Smooth muscle cell (in vitro differentiated cells): Measurements from ENCODE around the gene NRXN2. TPM values are rescaled to one million over a fixed set of nuclear protein-coding genes. Genes with fewer than 3 reads are reported as not detected.

Source experiments
- DNase-seq: peaks from one replicate; lab custom pipeline; 2025; ENCODE audit not compliant: unreplicated experiment; lab: John Stamatoyannopoulos, UW
- H2AFZ ChIP-seq: fragments of 200-600 bp; sonication (generic); 2 replicates; pipeline ENCODE4 v1.6.0; 2016; ENCODE audit warnings: antibody characterized with exemption, low read depth, mild to moderate bottlenecking
- H3F3A ChIP-seq: fragments of 200-600 bp; sonication (generic); 2 replicates; pipeline ENCODE4 v1.6.0; 2017; ENCODE audit warnings: antibody characterized with exemption, low read depth
- H3K27ac ChIP-seq: fragments of 200-600 bp; sonication (generic); 2 replicates; pipeline ENCODE4 v1.5.1; 2016; ENCODE audit warnings: low read depth, mild to moderate bottlenecking
- H3K27me3 ChIP-seq: fragments of 200-600 bp; sonication (generic); 2 replicates; pipeline ENCODE4 v1.6.1; 2016; ENCODE audit warnings: low read depth, mild to moderate bottlenecking
- H3K36me3 ChIP-seq: fragments of 200-600 bp; sonication (generic); 2 replicates; pipeline ENCODE4 v1.5.1; 2016; ENCODE audit warnings: low read depth
- H3K4me1 ChIP-seq: fragments of 200-600 bp; sonication (generic); 2 replicates; pipeline ENCODE4 v1.5.1; 2016; ENCODE audit warnings: low read depth
- H3K4me2 ChIP-seq: fragments of 200-600 bp; sonication (generic); 2 replicates; pipeline ENCODE4 v1.6.0; 2016; ENCODE audit warnings: mild to moderate bottlenecking
- H3K4me3 ChIP-seq: fragments of 200-600 bp; sonication (generic); 2 replicates; pipeline ENCODE4 v1.5.1; 2016; ENCODE audit warnings: mild to moderate bottlenecking
- H3K79me2 ChIP-seq: fragments of 200-600 bp; sonication (generic); 2 replicates; pipeline ENCODE4 v1.6.0; 2016; ENCODE audit warnings: low read depth, mild to moderate bottlenecking
- H3K9ac ChIP-seq: fragments of 200-600 bp; sonication (generic); 2 replicates; pipeline ENCODE4 v1.6.0; 2016; ENCODE audit warnings: low read depth
- H3K9me3 ChIP-seq: fragments of 200-600 bp; sonication (generic); replicated peaks from 2 replicates; pipeline ENCODE4 v1.5.1; 2016; ENCODE audit warnings: low read depth
- H4K20me1 ChIP-seq: fragments of 200-600 bp; sonication (generic); 2 replicates; pipeline ENCODE4 v1.6.0; 2016; ENCODE audit warnings: low read depth
- WGBS: methylation state at CpG from one replicate; pipeline ENCODE4 v1.1.7; 2016; ENCODE audit warnings: low lambda C conversion rate; 5-methylcytosine and 5-hydroxymethylcytosine counted together
- polyA plus RNA-seq: library from polyadenylated mRNA; unstranded; fragments of >200 nt; fragmentation: Nextera tagmentation; extraction: Ambion mirVana; gene quantifications from 2 replicates; pipeline ENCODE4 v1.2.1, GENCODE V29; 2016
- total RNA-seq: library from RNA; depleted of rRNA; stranded (reverse); fragments of >200 nt; gene quantifications from 2 replicates; pipeline ENCODE4 v1.2.3, GENCODE V29; 2014
- TF ChIP-seq, protein P1 (sequence below): fragments of 200-600 bp; sonication (generic); IDR thresholded peaks from 2 replicates; pipeline ENCODE4 v1.5.1; 2017; ENCODE audit warnings: borderline replicate concordance, mild to moderate bottlenecking, antibody characterized with exemption; ENCODE audit not compliant: insufficient read depth, poor library complexity, severe bottlenecking

The NRXN2 gene
- total and polyA plus RNA-seq, 2 experiments from 2014 or later, result 1.4 to 1.7 TPM

DNA sequence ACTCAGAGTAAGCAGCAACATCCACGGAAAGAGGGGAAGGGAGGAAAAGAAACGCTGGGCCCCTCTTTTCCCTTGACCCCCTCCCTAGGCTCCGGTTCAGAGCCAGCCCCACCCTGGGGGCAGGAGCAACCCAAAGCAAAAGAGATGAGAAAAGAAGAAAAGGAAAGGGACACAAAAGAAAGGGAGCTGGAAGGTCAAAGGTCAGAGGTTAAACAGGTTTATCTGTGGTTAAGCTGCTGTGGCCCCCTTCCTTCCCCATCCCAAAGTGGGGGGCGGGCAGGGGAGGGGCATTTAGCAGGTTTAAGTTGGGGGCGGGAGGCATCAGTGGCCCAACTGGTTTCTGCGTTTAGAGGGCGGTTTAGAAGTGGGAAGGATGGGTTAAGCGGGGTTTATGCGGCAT is 96.4 kb downstream of the NRXN2 start:
- no peaks in the 10 kb centered on the region for H3K36me3 ChIP-seq
- DNase-seq, result no peak

GRCh38 chr11:64624883-64625481 is 98.0 kb downstream of the NRXN2 start:
- H4K20me1 ChIP-seq, result no peaks in the 10 kb centered on the region
- no peak overlapping the region for H3K27ac ChIP-seq
- no peak overlapping the region for H2AFZ ChIP-seq
- TF ChIP-seq, protein P1, sequence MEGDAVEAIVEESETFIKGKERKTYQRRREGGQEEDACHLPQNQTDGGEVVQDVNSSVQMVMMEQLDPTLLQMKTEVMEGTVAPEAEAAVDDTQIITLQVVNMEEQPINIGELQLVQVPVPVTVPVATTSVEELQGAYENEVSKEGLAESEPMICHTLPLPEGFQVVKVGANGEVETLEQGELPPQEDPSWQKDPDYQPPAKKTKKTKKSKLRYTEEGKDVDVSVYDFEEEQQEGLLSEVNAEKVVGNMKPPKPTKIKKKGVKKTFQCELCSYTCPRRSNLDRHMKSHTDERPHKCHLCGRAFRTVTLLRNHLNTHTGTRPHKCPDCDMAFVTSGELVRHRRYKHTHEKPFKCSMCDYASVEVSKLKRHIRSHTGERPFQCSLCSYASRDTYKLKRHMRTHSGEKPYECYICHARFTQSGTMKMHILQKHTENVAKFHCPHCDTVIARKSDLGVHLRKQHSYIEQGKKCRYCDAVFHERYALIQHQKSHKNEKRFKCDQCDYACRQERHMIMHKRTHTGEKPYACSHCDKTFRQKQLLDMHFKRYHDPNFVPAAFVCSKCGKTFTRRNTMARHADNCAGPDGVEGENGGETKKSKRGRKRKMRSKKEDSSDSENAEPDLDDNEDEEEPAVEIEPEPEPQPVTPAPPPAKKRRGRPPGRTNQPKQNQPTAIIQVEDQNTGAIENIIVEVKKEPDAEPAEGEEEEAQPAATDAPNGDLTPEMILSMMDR, result no peak
- H3K4me2 ChIP-seq, result no peak overlapping the region
- DNase-seq, result no peak
- no peaks in the 10 kb centered on the region for H3K9me3 ChIP-seq
- WGBS, result 93% methylated on average over 4 of the region's 4 CpGs
- H3F3A ChIP-seq, result no peaks in the 10 kb centered on the region
- no peak overlapping the region for H3K9ac ChIP-seq
- no peaks in the 10 kb centered on the region for H3K36me3 ChIP-seq
- H3K4me1 ChIP-seq, result peaks cover 5% of the 10 kb centered on the region
- no peaks in the 10 kb centered on the region for H3K79me2 ChIP-seq
- peaks cover 12% of the 10 kb centered on the region for H3K27me3 ChIP-seq
- H3K4me3 ChIP-seq, result no peak overlapping the region

More for the DNA sequence above, 96.4 kb downstream of the NRXN2 start:
- peaks cover 22% of the 10 kb centered on the region for H3K27me3 ChIP-seq
- no peak overlapping the region for H3K4me2 ChIP-seq
- H2AFZ ChIP-seq, result no peak overlapping the region
- H3K4me1 ChIP-seq, result no peaks in the 10 kb centered on the region
- H4K20me1 ChIP-seq, result no peaks in the 10 kb centered on the region
- 76% methylated on average over 3 of the region's 9 CpGs for WGBS
- no peaks in the 10 kb centered on the region for H3F3A ChIP-seq
- H3K79me2 ChIP-seq, result no peaks in the 10 kb centered on the region
- TF ChIP-seq, protein P1, result no peak
- no peaks in the 10 kb centered on the region for H3K9me3 ChIP-seq
- no peak overlapping the region for H3K9ac ChIP-seq
- no peak overlapping the region for H3K27ac ChIP-seq
- no peak overlapping the region for H3K4me3 ChIP-seq

GRCh38 chr11:64622681-64623080 is 100.3 kb downstream of the NRXN2 start:
- Histone ChIP-seq H3K36me3 (no peaks in the 10 kb centered on the region), H3K79me2 (no peaks in the 10 kb centered on the region), H3K4me2 (no peak overlapping the region), H3K27ac (no peak overlapping the region), H3F3A (no peaks in the 10 kb centered on the region), H3K9me3 (no peaks in the 10 kb centered on the region), H3K9ac (no peak overlapping the region), H2AFZ (no peak overlapping the region), H3K4me1 (peaks cover 5% of the 10 kb centered on the region), H3K27me3 (no peaks in the 10 kb centered on the region), H3K4me3 (no peak overlapping the region), H4K20me1 (no peaks in the 10 kb centered on the region)
- TF ChIP-seq, protein P1, result no peak
- WGBS, result 94% methylated on average over 19 of the region's 19 CpGs
- DNase-seq, result no peak
